Endothelial cell (in vitro differentiated cells): ENCODE data around the gene RNU1-2. TPM values are rescaled to one million over a fixed set of nuclear protein-coding genes. Genes with fewer than 3 reads are reported as not detected.
"Not testable (repeated sequence)": the region's sequence is repeated elsewhere in the genome, so short reads cannot be mapped to it uniquely, and the experiment has no call there.

ENCODE experiments used
- DNase-seq: peaks from one replicate; pipeline ENCODE4 v3.0.0; 2021; ENCODE audit warnings: low spot score
- H3K27ac Mint-ChIP-seq: one replicate; pipeline ENCODE4 v1.8.0; 2021; ENCODE audit warnings: mixed read lengths, inconsistent platforms; ENCODE audit not compliant: unreplicated experiment
- H3K27me3 Mint-ChIP-seq: one replicate; pipeline ENCODE4 v1.8.0; 2021; ENCODE audit warnings: mild to moderate bottlenecking, moderate library complexity, mixed read lengths, inconsistent platforms; ENCODE audit not compliant: unreplicated experiment
- H3K36me3 Mint-ChIP-seq: one replicate; pipeline ENCODE4 v1.8.0; 2021; ENCODE audit warnings: mild to moderate bottlenecking, low read depth, mixed read lengths, inconsistent platforms; ENCODE audit not compliant: unreplicated experiment
- H3K4me1 Mint-ChIP-seq: one replicate; pipeline ENCODE4 v1.8.0; 2021; ENCODE audit warnings: mild to moderate bottlenecking, mixed read lengths, inconsistent platforms; ENCODE audit not compliant: unreplicated experiment
- H3K4me3 Mint-ChIP-seq: one replicate; pipeline ENCODE4 v1.8.0; 2021; ENCODE audit warnings: mild to moderate bottlenecking, mixed read lengths, inconsistent platforms; ENCODE audit not compliant: unreplicated experiment
- H3K9me3 Mint-ChIP-seq: one replicate; pipeline ENCODE4 v1.8.0; 2021; ENCODE audit warnings: mixed read lengths, inconsistent platforms; ENCODE audit not compliant: unreplicated experiment
- CTCF ChIP-seq: fragments of 200-600 bp; sonication (generic); IDR thresholded peaks from one replicate; pipeline ENCODE4 v1.5.0; 2021; ENCODE audit warnings: antibody characterized with exemption; ENCODE audit not compliant: unreplicated experiment
- total RNA-seq: library from RNA; stranded (reverse); fragmentation: NEBNext Ultra II Directional; extraction: Animal tissue kit (Norgen Biotek cat#: 25700); gene quantifications from one replicate; pipeline ENCODE4 v1.2.1, GENCODE V29; 2021; ENCODE audit not compliant: unreplicated experiment

RNU1-2 gene
- total RNA-seq, 1 donor from 2014 or later, result 3,428 TPM

- Mint-ChIP-seq H3K27ac (no peak overlapping the region), H3K36me3 (peaks cover 11% of the 10 kb centered on the region), H3K4me3 (no peak overlapping the region), H3K4me1 (peaks cover 17% of the 10 kb centered on the region), H3K9me3 (no peaks in the 10 kb centered on the region), H3K27me3 (peaks cover 23% of the 10 kb centered on the region)
- DNase-seq, result no peak
- TF ChIP-seq CTCF, result no peak
Observed at GRCh38 chr1:16915627-16915973, 19.8 kb downstream of the RNU1-2 start.

- peak overlapping the region; percentile 68 for H3K4me3 Mint-ChIP-seq
- H3K9me3 Mint-ChIP-seq, DNase-seq: not testable (repeated sequence)
- H3K36me3 Mint-ChIP-seq, result peaks cover 11% of the 10 kb centered on the region
- H3K27me3 Mint-ChIP-seq, result peaks cover 26% of the 10 kb centered on the region
- H3K27ac Mint-ChIP-seq, result peak overlapping the region; percentile 10
- peaks cover 21% of the 10 kb centered on the region for H3K4me1 Mint-ChIP-seq
Observed at GRCh38 chr1:16916036-16916880, 20.5 kb downstream of the RNU1-2 start.

GRCh38 chr1:16918371-16918770, 22.6 kb downstream of the RNU1-2 start:
- Mint-ChIP-seq H3K27ac (no peak overlapping the region), H3K9me3 (no peaks in the 10 kb centered on the region)
- TF ChIP-seq CTCF, result no peak

GRCh38 chr1:16918936-16919665, 23.3 kb downstream of the RNU1-2 start:
- DNase-seq, H3K4me3 Mint-ChIP-seq, H3K27ac Mint-ChIP-seq, H3K9me3 Mint-ChIP-seq: not testable (repeated sequence)
- H3K27me3 Mint-ChIP-seq, result peaks cover 29% of the 10 kb centered on the region
- H3K36me3 Mint-ChIP-seq, result peaks cover 15% of the 10 kb centered on the region
- H3K4me1 Mint-ChIP-seq, result peaks cover 27% of the 10 kb centered on the region

More at GRCh38 chr1:16918371-16918770, 22.6 kb downstream of the RNU1-2 start:
- H3K27me3 Mint-ChIP-seq, result peaks cover 32% of the 10 kb centered on the region
- no peak for DNase-seq
- peaks cover 9% of the 10 kb centered on the region for H3K36me3 Mint-ChIP-seq
- no peak overlapping the region for H3K4me3 Mint-ChIP-seq
- H3K4me1 Mint-ChIP-seq, result peaks cover 30% of the 10 kb centered on the region

GRCh38 chr1:16920951-16921350, 25.2 kb downstream of the RNU1-2 start:
- DNase-seq, result no peak
- H3K4me1 Mint-ChIP-seq, result peaks cover 21% of the 10 kb centered on the region
- TF ChIP-seq CTCF, result no peak
- H3K4me3 Mint-ChIP-seq, result no peak overlapping the region
- no peak overlapping the region for H3K27ac Mint-ChIP-seq
- H3K36me3 Mint-ChIP-seq, result peaks cover 10% of the 10 kb centered on the region
- no peaks in the 10 kb centered on the region for H3K9me3 Mint-ChIP-seq
- H3K27me3 Mint-ChIP-seq, result peaks cover 27% of the 10 kb centered on the region
